BLaER1 treated with 17β-estradiol and CSF1 and Interleukin-3, amounts not matched to agents 10 nM and 100 nM (cell line): ENCODE data around the gene LTBR.
"Not testable (repeated sequence)": the region's sequence is repeated elsewhere in the genome, so short reads cannot be mapped to it uniquely, and the experiment has no call there.

Experiments used
- H3K27ac ChIP-seq, 11 experiments: shearing (Covaris generic); formaldehyde crosslinking; 2 replicates each; pipeline ENCODE4 v1.8.1; 2022
- H3K27me3 ChIP-seq, 11 experiments: shearing (Covaris generic); formaldehyde crosslinking; 2 replicates each; pipeline ENCODE4 v1.8.1; 2022
- H3K36me3 ChIP-seq, 11 experiments: shearing (Covaris generic); formaldehyde crosslinking; 2 replicates each; pipeline ENCODE4 v1.8.1; 2022
- H3K4me1 ChIP-seq, 10 experiments: shearing (Covaris generic); formaldehyde crosslinking; 2 replicates each; pipeline ENCODE4 v1.8.1; 2022
- H3K4me2 ChIP-seq, 11 experiments: shearing (Covaris generic); formaldehyde crosslinking; 2 replicates each; pipeline ENCODE4 v1.8.1; 2022
- H3K4me3 ChIP-seq, 10 experiments: shearing (Covaris generic); formaldehyde crosslinking; 2 replicates each; pipeline ENCODE4 v1.8.1; 2022
- H3K9ac ChIP-seq, 11 experiments: shearing (Covaris generic); formaldehyde crosslinking; 2 replicates each; pipeline ENCODE4 v1.8.1; 2022
- H3K9me3 ChIP-seq, 11 experiments: shearing (Covaris generic); formaldehyde crosslinking; replicated peaks in 1 of 11; 2 replicates each; pipeline ENCODE4 v1.8.1; 2022
- H4K20me1 ChIP-seq, 11 experiments: shearing (Covaris generic); formaldehyde crosslinking; 2 replicates each; pipeline ENCODE4 v1.8.1; 2022
- Cebpa-rat ChIP-seq, 11 experiments: shearing (Covaris generic); IDR thresholded peaks; 2 replicates each; pipeline ENCODE4 v1.8.1; 2022

LTBR gene

DNA sequence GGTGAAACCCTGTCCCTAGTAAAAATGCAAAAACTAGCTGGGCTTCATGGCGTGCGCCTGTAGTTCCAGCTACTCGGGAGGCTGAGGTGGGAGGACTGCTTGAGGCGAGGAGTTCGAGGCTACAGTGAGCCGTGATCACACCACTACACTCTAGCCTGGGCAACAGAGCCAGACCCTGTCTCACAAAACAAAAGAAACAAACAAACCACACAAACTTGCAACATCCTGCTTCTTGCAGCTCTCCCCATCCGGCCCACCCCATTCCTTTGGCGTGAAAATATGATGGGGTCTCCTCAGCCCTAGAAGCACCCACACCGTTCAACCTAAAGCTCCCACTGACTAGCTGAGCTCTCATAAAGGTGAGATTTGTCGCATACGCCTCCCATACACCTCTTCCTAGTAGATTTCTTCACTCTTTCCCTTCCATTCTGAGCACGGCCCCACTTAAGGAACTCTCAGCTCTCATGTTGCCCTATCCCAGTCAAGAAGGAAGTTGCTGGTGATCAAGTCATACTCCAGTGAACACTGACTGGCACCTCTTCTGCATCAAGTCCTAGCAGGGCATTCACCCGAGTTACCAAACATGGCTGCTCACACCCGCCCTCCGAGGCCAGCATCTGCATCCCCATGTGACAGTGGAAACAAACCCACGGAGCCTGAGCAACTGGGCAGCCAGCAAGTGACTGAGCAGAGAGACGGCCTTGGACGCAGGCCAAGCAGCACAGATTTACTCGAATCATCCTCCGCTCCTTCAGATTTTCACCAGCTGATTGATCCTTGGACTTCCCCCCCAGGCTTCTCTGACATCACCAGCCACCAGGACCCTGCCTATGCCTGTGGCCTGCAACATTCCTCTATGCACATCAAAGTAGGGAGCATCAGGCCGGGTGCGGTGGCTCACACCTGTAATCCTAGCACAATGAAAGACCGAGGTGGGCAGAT lies 41.9 kb downstream of the LTBR start:
- Histone ChIP-seq H3K27ac (peak overlapping the region; percentile 81 to 98 (median 96)), H3K27me3 (no peaks in the 10 kb centered on the region), H3K9me3 (no peaks in the 10 kb centered on the region), H3K4me1 (peaks cover 67 to 81% (median 71%) of the 10 kb centered on the region in 10 experiments), H4K20me1 (no peaks in the 10 kb centered on the region), H3K36me3 (no peaks in the 10 kb centered on the region), H3K4me3 (peak overlapping the region; percentile 23 to 62 (median 49); a peak in 19 of 20 replicates), H3K4me2 (peak overlapping the region; percentile 81 to 96 (median 93)), H3K9ac (peak overlapping the region; percentile 69 to 89 (median 84))
- peak in 8 of 11 experiments; percentile 56 to 87 (median 72); a peak in 13 of 22 replicates for TF ChIP-seq Cebpa-rat (IDR thresholded peaks at IDR 0.05)

- Histone ChIP-seq H3K9ac (peak overlapping the region; percentile 69 to 89 (median 84)), H4K20me1 (no peaks in the 10 kb centered on the region), H3K4me1 (peaks cover 78 to 93% (median 84%) of the 10 kb centered on the region in 10 experiments), H3K4me3 (peak overlapping the region; percentile 23 to 62 (median 49); a peak in 17 of 20 replicates), H3K9me3 (no peaks in the 10 kb centered on the region), H3K36me3 (no peaks in the 10 kb centered on the region), H3K27me3 (no peaks in the 10 kb centered on the region), H3K4me2 (peak overlapping the region; percentile 81 to 96 (median 93)), H3K27ac (peak overlapping the region; percentile 81 to 98 (median 96))
- TF ChIP-seq Cebpa-rat (IDR thresholded peaks at IDR 0.05) = no peak; a peak in 1 of 22 replicates
Observed at GRCh38 chr12:6426882-6427671, 43.1 kb downstream of the LTBR start.

DNA sequence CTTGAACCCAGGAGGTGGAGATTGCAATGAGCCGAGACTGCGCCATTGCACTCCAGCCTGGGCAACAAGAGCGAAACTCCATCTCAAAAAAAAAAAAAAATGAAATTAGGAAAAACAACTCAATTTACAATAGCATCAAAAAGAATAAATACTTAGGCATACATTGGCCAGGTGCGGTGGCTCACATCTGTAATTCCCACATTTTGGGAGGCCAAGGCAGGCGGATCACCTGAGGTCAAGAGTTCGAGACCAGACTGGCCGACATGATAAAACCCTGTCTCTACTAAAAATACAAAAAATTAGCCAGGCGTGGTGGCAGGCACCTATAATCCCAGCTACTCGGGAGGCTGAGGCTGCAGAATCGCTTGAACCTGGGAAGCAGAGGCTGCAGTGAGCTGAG lies 43.8 kb downstream of the LTBR start:
- not testable (repeated sequence) for H3K9me3 ChIP-seq, H3K36me3 ChIP-seq, H3K27me3 ChIP-seq, H4K20me1 ChIP-seq
- peak overlapping the region; percentile 81 to 96 (median 93) for H3K4me2 ChIP-seq
- peak overlapping the region in 10 of 11 experiments; percentile 69 to 89 (median 84); a peak in 19 of 22 replicates for H3K9ac ChIP-seq
- peak overlapping the region in 10 of 11 experiments; percentile 82 to 98 (median 96); a peak in 20 of 22 replicates for H3K27ac ChIP-seq
- H3K4me1 ChIP-seq = peaks cover 80 to 99% (median 91%) of the 10 kb centered on the region in 10 experiments
- peak overlapping the region in 7 of 10 experiments; percentile 21 to 62 (median 49); a peak in 9 of 20 replicates for H3K4me3 ChIP-seq

DNA sequence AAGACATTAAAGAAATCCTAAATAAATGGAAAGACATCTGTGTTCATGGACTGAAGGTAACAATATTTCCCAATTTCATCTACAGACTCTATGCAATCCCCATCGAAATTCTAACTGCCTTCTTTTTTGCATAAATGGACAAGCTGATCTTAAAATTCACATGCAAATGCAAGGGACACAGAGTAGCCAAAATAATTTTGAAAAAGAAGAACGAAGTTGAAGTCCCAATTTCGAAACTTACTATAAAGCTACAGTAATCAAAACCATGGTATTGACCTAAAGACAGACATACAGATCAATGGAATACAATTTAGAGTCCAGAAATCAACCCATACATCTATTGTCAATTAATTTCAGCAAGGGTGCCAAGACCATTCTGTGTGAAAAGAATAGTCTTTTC lies 44.4 kb downstream of the LTBR start:
- H4K20me1 ChIP-seq = no peaks in the 10 kb centered on the region
- H3K4me2 ChIP-seq = peak overlapping the region; percentile 81 to 96 (median 93); a peak in 21 of 22 replicates
- no peak for TF ChIP-seq Cebpa-rat (IDR thresholded peaks at IDR 0.05)
- no peaks in the 10 kb centered on the region for H3K36me3 ChIP-seq
- no peak overlapping the region; a peak in 1 of 20 replicates for H3K4me3 ChIP-seq
- peak overlapping the region in 9 of 11 experiments; percentile 88 to 98 (median 96); a peak in 17 of 22 replicates for H3K27ac ChIP-seq
- peak overlapping the region in 6 of 11 experiments; percentile 78 to 89 (median 84); a peak in 8 of 22 replicates for H3K9ac ChIP-seq
- H3K9me3 ChIP-seq = no peaks in the 10 kb centered on the region
- H3K27me3 ChIP-seq = no peaks in the 10 kb centered on the region
- peaks cover 83 to 100% (median 95%) of the 10 kb centered on the region in 10 experiments for H3K4me1 ChIP-seq

GRCh38 chr12:6430124-6430989 lies 46.4 kb downstream of the LTBR start:
- TF ChIP-seq Cebpa-rat (IDR thresholded peaks at IDR 0.05) = peak in 2 of 11 experiments; percentile 11 to 69; a peak in 3 of 22 replicates
- Histone ChIP-seq H3K36me3 (no peaks in the 10 kb centered on the region), H3K27ac (peak overlapping the region; percentile 62 to 98 (median 76); a peak in 21 of 22 replicates), H4K20me1 (no peaks in the 10 kb centered on the region), H3K27me3 (no peaks in the 10 kb centered on the region), H3K4me3 (peak overlapping the region in 5 of 10 experiments; percentile 0 to 45 (median 13); a peak in 3 of 20 replicates), H3K9ac (peak overlapping the region; percentile 44 to 75 (median 61); a peak in 19 of 22 replicates), H3K9me3 (no peaks in the 10 kb centered on the region), H3K4me2 (peak overlapping the region; percentile 60 to 87 (median 76)), H3K4me1 (peaks cover 72 to 97% (median 92%) of the 10 kb centered on the region in 10 experiments)

DNA sequence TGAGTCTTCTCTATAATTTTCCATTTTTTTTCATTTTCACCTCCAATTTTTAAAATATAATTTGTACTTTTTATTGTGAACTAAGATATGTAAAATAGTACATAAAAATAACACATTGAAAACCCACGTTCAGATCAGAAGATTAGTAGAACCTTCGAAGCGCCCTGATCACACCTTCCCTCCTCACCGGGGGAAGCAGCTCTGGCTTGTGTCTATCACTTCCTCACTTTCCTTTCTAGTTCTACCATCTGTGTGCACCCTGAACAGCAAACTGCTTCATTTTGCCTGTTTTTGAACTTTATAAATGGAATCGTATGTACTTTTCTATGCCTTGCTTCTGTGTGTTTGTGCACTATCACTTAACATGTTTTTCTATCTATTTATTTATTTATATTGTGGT lies 49.0 kb downstream of the LTBR start:
- Histone ChIP-seq H3K27me3 (no peaks in the 10 kb centered on the region), H3K4me1 (peaks cover 46 to 71% (median 67%) of the 10 kb centered on the region in 10 experiments), H3K4me2 (peak overlapping the region in 8 of 11 experiments; percentile 33 to 76 (median 64); a peak in 14 of 22 replicates), H3K4me3 (no peak overlapping the region), H3K9ac (no peak overlapping the region), H4K20me1 (no peaks in the 10 kb centered on the region), H3K27ac (peak overlapping the region in 3 of 11 experiments; percentile 27 to 98 (median 76); a peak in 2 of 22 replicates), H3K36me3 (no peaks in the 10 kb centered on the region), H3K9me3 (no peaks in the 10 kb centered on the region)
- TF ChIP-seq Cebpa-rat (IDR thresholded peaks at IDR 0.05) = no peak

DNA sequence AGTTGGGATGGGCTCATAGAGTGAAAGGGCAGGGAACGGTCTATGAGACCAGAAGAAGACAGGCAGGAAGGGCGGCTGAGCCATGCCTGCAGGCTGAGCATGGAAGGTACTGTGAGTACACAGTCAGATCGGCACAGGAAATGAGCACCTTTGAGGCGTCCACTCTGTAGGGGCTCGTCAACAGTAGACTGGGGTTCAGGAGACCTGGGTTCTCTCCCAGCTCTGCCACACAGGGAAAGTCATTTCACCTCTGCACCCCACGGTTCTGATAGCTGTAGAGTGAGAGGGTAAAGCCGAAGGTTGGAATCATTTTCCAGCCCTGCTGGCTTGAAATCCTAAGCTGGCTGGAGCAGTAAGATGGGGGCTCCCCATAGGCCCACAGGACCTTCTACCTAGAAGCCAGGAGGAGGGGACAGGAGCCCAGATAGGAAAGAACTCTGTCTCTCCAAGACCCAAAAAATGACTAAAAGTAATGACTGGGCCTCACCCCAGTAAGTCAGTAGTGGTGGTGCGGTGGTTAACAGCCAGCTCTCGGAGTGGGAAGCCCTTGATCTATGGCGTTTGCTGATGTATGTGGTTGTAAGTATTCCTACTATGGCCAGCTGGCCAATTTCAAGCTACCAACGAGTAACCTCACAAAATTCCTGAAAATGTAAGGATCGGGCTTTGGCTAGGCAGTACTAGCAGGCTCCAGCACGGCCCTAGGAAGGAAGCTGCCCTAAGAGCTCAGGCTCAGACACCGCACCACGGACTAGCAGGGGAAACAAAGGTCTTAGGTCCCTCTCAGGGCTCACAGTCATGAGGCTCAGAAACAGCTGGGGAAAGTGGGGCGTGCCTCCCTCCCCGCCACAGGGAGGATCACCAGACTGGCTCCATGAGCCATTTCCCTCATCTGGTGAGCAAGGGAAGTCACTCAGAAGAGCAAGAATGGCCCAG lies 50.5 kb downstream of the LTBR start:
- TF ChIP-seq Cebpa-rat (IDR thresholded peaks at IDR 0.05) = no peak
- Histone ChIP-seq H3K27ac (peak overlapping the region in 2 of 11 experiments; percentile 15 to 35; a peak in 1 of 22 replicates), H3K9me3 (no peaks in the 10 kb centered on the region), H3K4me2 (peak overlapping the region in 10 of 11 experiments; percentile 20 to 76 (median 64); a peak in 18 of 22 replicates), H3K4me1 (peaks cover 38 to 61% (median 55%) of the 10 kb centered on the region in 10 experiments), H3K9ac (no peak overlapping the region), H4K20me1 (no peaks in the 10 kb centered on the region), H3K4me3 (no peak overlapping the region), H3K36me3 (no peaks in the 10 kb centered on the region), H3K27me3 (no peaks in the 10 kb centered on the region)
